MV-4-11 (cell line): Measurements from ENCODE around the gene SAA1.
A peak's percentile ranks its signal among the peaks of the same experiment; 100 is the strongest.

Experiments used
- DNase-seq: peaks from one replicate; lab custom pipeline; 2025; lab: John Stamatoyannopoulos, UW

Gene SAA1

GRCh38 chr11:18310800-18311340 lies 44.8 kb downstream of the SAA1 start:
- peak; percentile 87 for DNase-seq

DNA sequence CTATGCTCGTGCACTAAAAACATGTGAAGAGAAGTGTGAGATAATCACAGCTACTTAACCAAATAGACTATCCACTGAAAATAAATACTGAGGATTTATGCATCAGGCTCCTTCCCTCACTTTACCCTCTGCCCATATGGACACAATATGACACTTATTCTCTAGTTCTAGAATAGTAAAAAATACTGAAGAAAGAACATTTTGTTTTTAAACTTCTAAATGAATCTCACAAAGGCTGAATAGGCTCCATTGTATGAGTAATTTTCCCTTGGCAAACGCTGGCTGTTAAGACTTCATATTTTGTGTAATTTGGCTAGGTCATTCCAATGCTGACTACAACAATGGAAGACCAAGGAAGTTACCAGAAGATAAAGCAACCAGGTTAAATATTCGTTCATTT lies 45.9 kb downstream of the SAA1 start:
- no peak for DNase-seq

DNA sequence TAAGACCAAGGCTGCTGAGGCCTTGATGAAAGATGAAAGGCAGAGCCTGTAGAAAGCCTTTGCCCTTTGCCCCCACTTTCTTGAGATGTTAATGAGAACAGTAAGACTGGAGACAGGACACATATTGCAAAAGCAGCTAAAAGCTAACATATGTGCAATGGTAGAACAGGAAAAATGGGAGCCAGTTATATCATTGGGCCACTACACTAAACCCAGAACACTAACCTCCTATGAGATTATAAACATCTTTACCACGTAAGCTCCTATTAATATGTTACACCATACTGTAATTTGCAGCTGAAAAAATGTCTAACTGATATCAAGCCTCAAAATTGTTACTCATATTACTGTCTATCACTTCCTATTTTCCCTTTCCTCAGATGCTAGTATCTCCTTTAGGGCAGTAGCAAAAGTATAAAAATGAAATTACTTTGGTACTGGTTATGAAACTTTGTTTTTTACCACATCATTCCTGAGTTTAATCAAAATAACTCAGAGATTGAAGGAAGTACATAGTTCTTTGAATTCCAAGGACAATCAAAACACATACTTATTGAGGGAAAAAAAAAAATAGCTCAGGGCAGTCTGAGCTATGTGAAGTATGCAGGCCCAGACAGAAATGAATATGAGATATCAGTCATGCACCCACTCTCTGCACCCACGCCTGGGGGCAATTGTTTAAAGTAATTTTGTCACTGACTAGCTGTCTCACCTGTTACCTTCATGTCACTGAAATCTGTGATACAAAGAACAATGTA lies 46.8 kb downstream of the SAA1 start:
- peak; percentile 56 for DNase-seq

GRCh38 chr11:18313965-18314763 lies 48.1 kb downstream of the SAA1 start:
- DNase-seq = peak; percentile 64

DNA sequence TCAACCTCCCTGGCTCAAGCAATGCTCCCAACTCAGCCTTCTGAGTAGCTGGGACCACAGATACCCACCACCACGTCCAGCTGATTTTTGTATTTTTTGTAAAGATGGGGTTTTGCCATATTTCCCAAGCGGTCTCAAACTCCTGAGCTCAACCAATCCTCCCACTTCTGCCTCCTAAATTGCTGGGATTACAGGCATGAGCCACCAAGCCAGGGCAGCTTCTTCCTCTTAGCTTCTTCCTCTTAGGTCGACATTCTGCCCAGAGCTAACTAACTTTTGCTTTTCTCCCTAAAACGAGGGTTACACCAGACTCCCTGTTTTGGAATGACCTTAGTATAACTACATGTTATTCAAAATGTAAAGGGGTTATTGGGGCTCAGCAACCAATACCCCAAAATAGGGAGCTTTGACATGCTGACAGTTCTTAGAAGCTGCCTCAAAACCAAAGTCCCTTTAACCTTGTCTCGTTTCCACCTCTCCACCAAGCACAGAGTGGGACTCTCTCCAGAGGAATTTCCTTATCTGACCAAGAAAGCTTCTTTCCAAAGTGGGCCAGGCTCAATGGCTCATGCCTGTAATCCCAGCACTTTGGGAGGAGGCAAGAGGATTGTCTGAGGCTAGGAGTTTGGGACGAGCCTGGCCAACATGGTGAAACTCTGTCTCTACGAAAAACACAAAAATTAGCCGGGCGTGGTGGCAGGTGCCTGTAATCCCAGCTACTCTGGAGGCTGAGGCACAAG lies 48.9 kb downstream of the SAA1 start:
- peak; percentile 52 for DNase-seq

DNA sequence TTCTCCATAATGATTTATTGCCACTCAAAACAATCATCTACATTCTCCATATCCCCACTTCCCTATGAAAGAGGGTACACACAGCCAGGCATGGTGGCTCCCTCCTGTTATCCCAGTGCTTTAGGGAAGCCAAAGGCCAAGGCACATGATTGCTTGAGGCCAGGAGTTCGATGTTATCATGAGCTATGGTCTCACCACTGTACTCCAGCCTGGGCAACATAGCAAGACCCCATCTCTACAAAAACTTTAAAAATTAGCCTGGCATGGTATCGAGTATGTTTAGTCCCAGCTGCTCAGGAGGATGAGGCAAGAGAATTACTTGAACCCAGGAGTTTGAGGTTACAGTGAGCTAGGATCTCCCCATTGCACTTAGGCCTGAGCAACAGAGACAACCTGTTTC lies 49.8 kb downstream of the SAA1 start:
- DNase-seq = no peak

GRCh38 chr11:18317551-18317950 lies 51.5 kb downstream of the SAA1 start:
- DNase-seq = no peak
